ENCODE measurements around the gene ASB14. TPM values are rescaled to one million over a fixed set of nuclear protein-coding genes. Genes with fewer than 3 reads are reported as not detected.
"Not testable (repeated sequence)": the region's sequence is repeated elsewhere in the genome, so short reads cannot be mapped to it uniquely, and the experiment has no call there.

The ASB14 gene
- total RNA-seq, result not detected

GRCh38 chr3:57292159-57292896 is at the start of gene ASB14:
ASB14 (minus strand) TSS chr3:57292685; CDS start chr3:57292033, 652 bp downstream.
- Histone ChIP-seq H3K4me1 (no peaks in the 10 kb centered on the region), H3K4me3 (replicated peaks in 1 of 3) (no peak within 1 kb of the TSS), H3K36me3 (no peaks in the 10 kb centered on the region), H3K9me3 (no peaks in the 10 kb centered on the region), H3K27me3 (no peaks in the 10 kb centered on the region), H3K27ac (no peak within 1 kb of the TSS)
- intact Hi-C loops (cut with DNase I), result no loop called here
- WGBS, 2 donors, result 65 to 88% methylated on average over 1 of the region's 1 CpG
- TF ChIP-seq CTCF (IDR thresholded peaks at IDR 0.05), result no peak
- DNase-seq, result no peak

GRCh38 chr3:57339071-57339642 is 46.7 kb upstream of the ASB14 start:
- H3K27me3 ChIP-seq; H3K9me3 ChIP-seq; H3K4me1 ChIP-seq; H3K4me3 ChIP-seq (replicated peaks in 1 of 3); intact Hi-C loops (cut with DNase I); H3K36me3 ChIP-seq; DNase-seq; H3K27ac ChIP-seq: not testable (repeated sequence)
- 22 to 35% methylated on average over 7 of the region's 7 CpGs for WGBS, 2 donors

GRCh38 chr3:57338272-57339070 is 46.0 kb upstream of the ASB14 start:
- H3K36me3 ChIP-seq; H3K27ac ChIP-seq; H3K9me3 ChIP-seq; intact Hi-C loops (cut with DNase I); H3K27me3 ChIP-seq; DNase-seq; H3K4me3 ChIP-seq (replicated peaks in 1 of 3); H3K4me1 ChIP-seq: not testable (repeated sequence)
- WGBS, 2 donors, result 93 to 94% methylated on average over 11 to 37 of the region's 40 CpGs

- Histone ChIP-seq H3K36me3 (no peaks in the 10 kb centered on the region), H3K4me1 (no peaks in the 10 kb centered on the region), H3K27me3 (no peaks in the 10 kb centered on the region), H3K27ac (no peak overlapping the region), H3K9me3 (no peaks in the 10 kb centered on the region), H3K4me3 (replicated peaks in 1 of 3) (no peak overlapping the region)
- TF ChIP-seq CTCF (IDR thresholded peaks at IDR 0.05) (no peak), POLR2A (IDR thresholded peaks at IDR 0.05) (no peak)
- DNase-seq, result no peak
- intact Hi-C loops (cut with DNase I), result no loop called here
- WGBS, 2 donors, result 86 to 90% methylated on average over 5 of the region's 5 CpGs
These were observed 42.9 kb upstream of the ASB14 start for GRCh38 chr3:57335283-57335938.

- WGBS, 2 donors, result 79 to 87% methylated on average over 3 of the region's 3 CpGs
- no peaks in the 10 kb centered on the region for H3K27me3 ChIP-seq
- no peak for DNase-seq
- intact Hi-C loops (cut with DNase I), result no loop called here
- H3K27ac ChIP-seq, result no peak overlapping the region
- no peaks in the 10 kb centered on the region for H3K36me3 ChIP-seq
- TF ChIP-seq POLR2A (IDR thresholded peaks at IDR 0.05), result no peak
- no peak for TF ChIP-seq CTCF (IDR thresholded peaks at IDR 0.05)
- no peaks in the 10 kb centered on the region for H3K9me3 ChIP-seq
- H3K4me3 ChIP-seq (replicated peaks in 1 of 3), result no peak overlapping the region
- no peaks in the 10 kb centered on the region for H3K4me1 ChIP-seq
These were observed 38.7 kb upstream of the ASB14 start for GRCh38 chr3:57331078-57331610.

GRCh38 chr3:57326498-57326897 is 34.0 kb upstream of the ASB14 start:
- H3K4me3 ChIP-seq (replicated peaks in 1 of 3); DNase-seq; H3K27ac ChIP-seq; H3K27me3 ChIP-seq; H3K4me1 ChIP-seq; intact Hi-C loops (cut with DNase I); H3K36me3 ChIP-seq; H3K9me3 ChIP-seq: not testable (repeated sequence)
- WGBS, 2 donors, result 98 to 100% methylated on average over 1 of the region's 1 CpG
